Smooth muscle cell (in vitro differentiated cells): ENCODE data around the gene RTN4R. TPM values are rescaled to one million over a fixed set of nuclear protein-coding genes. Genes with fewer than 3 reads are reported as not detected.
"Not testable (repeated sequence)": the region's sequence is repeated elsewhere in the genome, so short reads cannot be mapped to it uniquely, and the experiment has no call there.

Experiments
- DNase-seq: peaks from one replicate; lab custom pipeline; 2025; ENCODE audit not compliant: unreplicated experiment; lab: John Stamatoyannopoulos, UW
- H2AFZ ChIP-seq: fragments of 200-600 bp; sonication (generic); 2 replicates; pipeline ENCODE4 v1.6.0; 2016; ENCODE audit warnings: antibody characterized with exemption, low read depth, mild to moderate bottlenecking
- H3F3A ChIP-seq: fragments of 200-600 bp; sonication (generic); 2 replicates; pipeline ENCODE4 v1.6.0; 2017; ENCODE audit warnings: antibody characterized with exemption, low read depth
- H3K27ac ChIP-seq: fragments of 200-600 bp; sonication (generic); 2 replicates; pipeline ENCODE4 v1.5.1; 2016; ENCODE audit warnings: low read depth, mild to moderate bottlenecking
- H3K27me3 ChIP-seq: fragments of 200-600 bp; sonication (generic); 2 replicates; pipeline ENCODE4 v1.6.1; 2016; ENCODE audit warnings: low read depth, mild to moderate bottlenecking
- H3K36me3 ChIP-seq: fragments of 200-600 bp; sonication (generic); 2 replicates; pipeline ENCODE4 v1.5.1; 2016; ENCODE audit warnings: low read depth
- H3K4me1 ChIP-seq: fragments of 200-600 bp; sonication (generic); 2 replicates; pipeline ENCODE4 v1.5.1; 2016; ENCODE audit warnings: low read depth
- H3K4me2 ChIP-seq: fragments of 200-600 bp; sonication (generic); 2 replicates; pipeline ENCODE4 v1.6.0; 2016; ENCODE audit warnings: mild to moderate bottlenecking
- H3K4me3 ChIP-seq: fragments of 200-600 bp; sonication (generic); 2 replicates; pipeline ENCODE4 v1.5.1; 2016; ENCODE audit warnings: mild to moderate bottlenecking
- H3K79me2 ChIP-seq: fragments of 200-600 bp; sonication (generic); 2 replicates; pipeline ENCODE4 v1.6.0; 2016; ENCODE audit warnings: low read depth, mild to moderate bottlenecking
- H3K9ac ChIP-seq: fragments of 200-600 bp; sonication (generic); 2 replicates; pipeline ENCODE4 v1.6.0; 2016; ENCODE audit warnings: low read depth
- H3K9me3 ChIP-seq: fragments of 200-600 bp; sonication (generic); replicated peaks from 2 replicates; pipeline ENCODE4 v1.5.1; 2016; ENCODE audit warnings: low read depth
- H4K20me1 ChIP-seq: fragments of 200-600 bp; sonication (generic); 2 replicates; pipeline ENCODE4 v1.6.0; 2016; ENCODE audit warnings: low read depth
- CTCF ChIP-seq: fragments of 200-600 bp; sonication (generic); IDR thresholded peaks from 2 replicates; pipeline ENCODE4 v1.5.1; 2017; ENCODE audit warnings: borderline replicate concordance, mild to moderate bottlenecking, antibody characterized with exemption; ENCODE audit not compliant: insufficient read depth, poor library complexity, severe bottlenecking
- WGBS: methylation state at CpG from one replicate; pipeline ENCODE4 v1.1.7; 2016; ENCODE audit warnings: low lambda C conversion rate; 5-methylcytosine and 5-hydroxymethylcytosine counted together
- polyA plus RNA-seq: library from polyadenylated mRNA; unstranded; fragments of >200 nt; fragmentation: Nextera tagmentation; extraction: Ambion mirVana; gene quantifications from 2 replicates; pipeline ENCODE4 v1.2.1, GENCODE V29; 2016
- total RNA-seq: library from RNA; depleted of rRNA; stranded (reverse); fragments of >200 nt; gene quantifications from 2 replicates; pipeline ENCODE4 v1.2.3, GENCODE V29; 2014

The RTN4R gene
- total and polyA plus RNA-seq, 2 experiments from 2014 or later: 1.8 to 4.7 TPM

GRCh38 chr22:20285473-20286311 is 17.6 kb upstream of the RTN4R start:
- H3K9ac ChIP-seq, H2AFZ ChIP-seq, H3K4me3 ChIP-seq, H3K4me1 ChIP-seq, H4K20me1 ChIP-seq, H3K27me3 ChIP-seq, H3K27ac ChIP-seq, H3K4me2 ChIP-seq, H3K36me3 ChIP-seq, H3K79me2 ChIP-seq, H3K9me3 ChIP-seq, H3F3A ChIP-seq: not testable (repeated sequence)
- peak; percentile 86 for TF ChIP-seq CTCF
- 28% methylated on average over 9 of the region's 12 CpGs for WGBS
- peak; percentile 53 for DNase-seq

GRCh38 chr22:20284471-20285086 is 16.5 kb upstream of the RTN4R start:
- Histone ChIP-seq H3K4me1 (no peaks in the 10 kb centered on the region), H3K79me2 (no peaks in the 10 kb centered on the region), H3K36me3 (no peaks in the 10 kb centered on the region), H3K27ac (no peak overlapping the region), H3K4me2 (no peak overlapping the region), H3F3A (no peaks in the 10 kb centered on the region), H3K4me3 (no peak overlapping the region), H3K9ac (no peak overlapping the region), H3K27me3 (no peaks in the 10 kb centered on the region), H4K20me1 (no peaks in the 10 kb centered on the region), H3K9me3 (no peaks in the 10 kb centered on the region), H2AFZ (no peak overlapping the region)
- DNase-seq: no peak
- 90% methylated on average over 11 of the region's 13 CpGs for WGBS
- TF ChIP-seq CTCF: no peak

GRCh38 chr22:20283674-20284066 is 15.6 kb upstream of the RTN4R start:
- no peaks in the 10 kb centered on the region for H3F3A ChIP-seq
- no peak for TF ChIP-seq CTCF
- H3K27me3 ChIP-seq: no peaks in the 10 kb centered on the region
- no peak overlapping the region for H3K9ac ChIP-seq
- no peak overlapping the region for H3K4me3 ChIP-seq
- no peaks in the 10 kb centered on the region for H3K4me1 ChIP-seq
- no peaks in the 10 kb centered on the region for H4K20me1 ChIP-seq
- no peak overlapping the region for H2AFZ ChIP-seq
- H3K4me2 ChIP-seq: no peak overlapping the region
- H3K27ac ChIP-seq: no peak overlapping the region
- H3K9me3 ChIP-seq: no peaks in the 10 kb centered on the region
- no peaks in the 10 kb centered on the region for H3K79me2 ChIP-seq
- no peak for DNase-seq
- 80% methylated on average over 5 of the region's 5 CpGs for WGBS
- no peaks in the 10 kb centered on the region for H3K36me3 ChIP-seq
